Common myeloid progenitor, CD34-positive (primary cell): Measurements from ENCODE around the gene NECTIN4.

Source experiments
- CTCF ChIA-PET: fragments of 350-600 bp; sonication (Branson Sonifier 250); formaldehyde crosslinking; loops from one replicate; lab custom pipeline; 2021; ENCODE audit warnings: antibody characterized with exemption; lab: Charles Lee
- POLR2A ChIA-PET: fragments of 350-600 bp; sonication (Branson Sonifier 250); formaldehyde crosslinking; loops from one replicate; lab custom pipeline; 2021; ENCODE audit warnings: antibody characterized with exemption; lab: Charles Lee
- DNase-seq, 3 donors: peaks; one replicate each; pipeline versions ENCODE4 v3.0.0 to v3.0.0-alpha.2; 2013
- H3K27ac ChIP-seq, 2 experiments: 1 replicate in 1 of 2; 2 replicates in 1 of 2; pipeline ENCODE4 v1.7.0; 2013; ENCODE audit warnings: inconsistent platforms in 2 of 2, low read length in 2 of 2, mild to moderate bottlenecking in 2 of 2, low read depth in 1 of 2, moderate library complexity in 1 of 2; ENCODE audit not compliant: severe bottlenecking in 2 of 2, insufficient read depth in 1 of 2, poor library complexity in 1 of 2
- H3K27me3 ChIP-seq, 5 experiments: replicated peaks in 2 of 5; 1 replicate in 3 of 5; 2 replicates in 2 of 5; pipeline versions ENCODE4 v1.6.1 to v1.7.0; 2013; ENCODE audit warnings: low read length in 4 of 5, mild to moderate bottlenecking in 2 of 5, moderate library complexity in 2 of 5, inconsistent platforms in 1 of 5; ENCODE audit not compliant: insufficient read depth in 5 of 5, control insufficient read depth in 4 of 5
- H3K36me3 ChIP-seq, 4 experiments: 1 replicate in 2 of 4; 2 replicates in 2 of 4; pipeline versions ENCODE4 v1.6.1 to v1.7.0; 2013; ENCODE audit warnings: low read length in 3 of 4, control low read depth in 1 of 4, mild to moderate bottlenecking in 1 of 4; ENCODE audit not compliant: control insufficient read depth in 4 of 4, insufficient read depth in 4 of 4
- H3K4me1 ChIP-seq, 4 experiments: 1 replicate in 3 of 4; 2 replicates in 1 of 4; pipeline versions ENCODE4 v1.6.1 to v1.7.1; 2013; ENCODE audit warnings: low read length in 3 of 4, mild to moderate bottlenecking in 3 of 4, control low read depth in 1 of 4, inconsistent platforms in 1 of 4, moderate library complexity in 1 of 4; ENCODE audit not compliant: control insufficient read depth in 4 of 4, insufficient read depth in 4 of 4; ENCODE audit errors: control extremely low read depth in 1 of 4
- H3K4me3 ChIP-seq, 7 experiments: 1 replicate in 4 of 7; 2 replicates in 3 of 7; pipeline versions ENCODE4 v1.5.1 to v1.7.0; 2013; ENCODE audit warnings: mild to moderate bottlenecking in 7 of 7, low read length in 6 of 7, moderate library complexity in 6 of 7, inconsistent platforms in 2 of 7, low read depth in 2 of 7, control low read depth in 1 of 7; ENCODE audit not compliant: insufficient read depth in 4 of 7, control insufficient read depth in 1 of 7; ENCODE audit errors: extremely low read depth in 1 of 7
- H3K9me3 ChIP-seq, 5 experiments: 1 replicate in 4 of 5; 2 replicates in 1 of 5; pipeline versions ENCODE4 v1.6.1 to v1.7.1; 2013; ENCODE audit warnings: low read length in 4 of 5, mild to moderate bottlenecking in 2 of 5, inconsistent platforms in 1 of 5, low read depth in 1 of 5, moderate library complexity in 1 of 5; ENCODE audit not compliant: control insufficient read depth in 4 of 5, insufficient read depth in 2 of 5; ENCODE audit errors: control extremely low read depth in 1 of 5
- WGBS: methylation state at CpG from one replicate; pipeline ENCODE4 v1.1.5; 2013; ENCODE audit not compliant: insufficient coverage; 5-methylcytosine and 5-hydroxymethylcytosine counted together

Gene NECTIN4

GRCh38 chr1:161073474-161074121 lies 15.8 kb downstream of the NECTIN4 start:
- peak in 1 of 3 donors; percentile 26 for DNase-seq
- WGBS: 75% methylated on average over 4 of the region's 7 CpGs
- CTCF ChIA-PET: interaction anchor here (1.2 to 20.2 kb wide), 8 partner anchors 9 to 78 kb away, joined by 3 to 297 read pairs (median 81); partner anchors contain the start of genes DEDD, KLHDC9, NECTIN4 and TSTD1
- Histone ChIP-seq H3K27me3 (no peaks in the 10 kb centered on the region), H3K4me3 (no peak overlapping the region), H3K9me3 (no peaks in the 10 kb centered on the region), H3K27ac (no peak overlapping the region), H3K4me1 (peaks cover 6 to 51% (median 36%) of the 10 kb centered on the region in 4 experiments), H3K36me3 (no peaks in the 10 kb centered on the region)
- POLR2A ChIA-PET: interaction anchor here (2.7 kb wide), 1 partner anchor 24 kb away, joined by 10 read pairs; the partner anchor contains the start of gene KLHDC9

- Histone ChIP-seq H3K9me3 (no peaks in the 10 kb centered on the region), H3K27ac (no peak overlapping the region), H3K27me3 (no peaks in the 10 kb centered on the region), H3K4me3 (no peak overlapping the region), H3K4me1 (peaks cover 6 to 57% (median 41%) of the 10 kb centered on the region in 4 experiments), H3K36me3 (no peaks in the 10 kb centered on the region)
- POLR2A ChIA-PET: interaction anchor here (2.7 kb wide), 1 partner anchor 24 kb away, joined by 10 read pairs; the partner anchor contains the start of gene KLHDC9
- no peak for DNase-seq
- CTCF ChIA-PET: interaction anchor here (1.6 to 20.2 kb wide), 11 partner anchors 10 to 77 kb away, joined by 4 to 297 read pairs (median 13); partner anchors contain the start of genes DEDD, KLHDC9, NECTIN4 and TSTD1
- WGBS: 97% methylated on average over 18 of the region's 19 CpGs
Measured at GRCh38 chr1:161072751-161073449, 16.5 kb downstream of the NECTIN4 start.

- POLR2A ChIA-PET: interaction anchor here (0.6 to 4.4 kb wide), 4 partner anchors 25 to 127 kb away, joined by 3 to 53 read pairs (median 8); partner anchors contain the start of genes ADAMTS4, KLHDC9 and USF1
- WGBS: 45% methylated on average over 9 of the region's 9 CpGs
Measured at GRCh38 chr1:161071886-161072371, 17.4 kb downstream of the NECTIN4 start.

GRCh38 chr1:161070761-161071160 lies 18.6 kb downstream of the NECTIN4 start:
- Histone ChIP-seq H3K27me3 (no peaks in the 10 kb centered on the region), H3K36me3 (peaks cover 2 to 8% (median 5%) of the 10 kb centered on the region in 4 experiments), H3K9me3 (no peaks in the 10 kb centered on the region), H3K27ac (peak overlapping the region in 1 of 2 experiments; percentile 90), H3K4me3 (no peak overlapping the region), H3K4me1 (peaks cover 15 to 74% (median 56%) of the 10 kb centered on the region in 4 experiments)
- ChIA-PET POLR2A (interaction anchor here (1.0 to 4.4 kb wide), 3 partner anchors 25 to 41 kb away, joined by 3 to 53 read pairs (median 30); partner anchors contain the start of genes KLHDC9 and USF1), CTCF (interaction anchor here (0.7 to 20.2 kb wide), 17 partner anchors 10 to 235 kb away, joined by 3 to 297 read pairs (median 4); partner anchors contain the start of genes DEDD, KLHDC9, TSTD1 and UFC1)
- WGBS: 100% methylated on average over 1 of the region's 4 CpGs
- DNase-seq: no peak

More at GRCh38 chr1:161071886-161072371, 17.4 kb downstream of the NECTIN4 start:
- Histone ChIP-seq H3K36me3 (peaks cover 0 to 4% (median under 1%) of the 10 kb centered on the region in 4 experiments), H3K4me3 (no peak overlapping the region), H3K4me1 (peaks cover 12 to 67% (median 50%) of the 10 kb centered on the region in 4 experiments), H3K9me3 (no peaks in the 10 kb centered on the region), H3K27ac (no peak overlapping the region), H3K27me3 (no peaks in the 10 kb centered on the region)
- DNase-seq: peak; percentile 71 to 75 (median 74)
- CTCF ChIA-PET: interaction anchor here (1.0 to 20.2 kb wide), 16 partner anchors 11 to 85 kb away, joined by 3 to 297 read pairs (median 7); partner anchors contain the start of genes DEDD, KLHDC9, NECTIN4 and TSTD1

GRCh38 chr1:161069731-161070270 lies 19.6 kb downstream of the NECTIN4 start, which contains the start of gene ARHGAP30:
ARHGAP30 (minus strand) TSS chr1:161069891; CDS start chr1:161069624, 267 bp downstream.
- 9% methylated on average over 9 of the region's 9 CpGs for WGBS
- Histone ChIP-seq H3K4me1 (peaks cover 15 to 74% (median 56%) of the 10 kb centered on the region in 4 experiments), H3K27me3 (no peaks in the 10 kb centered on the region), H3K4me3 (peak within 1 kb of the TSS; percentile 32 to 94 (median 81)), H3K27ac (peak within 1 kb of the TSS; percentile 72 to 90), H3K9me3 (no peaks in the 10 kb centered on the region), H3K36me3 (peaks cover 4 to 11% (median 5%) of the 10 kb centered on the region in 4 experiments)
- ChIA-PET POLR2A (interaction anchor here (0.8 to 4.4 kb wide), 4 partner anchors 24 to 56 kb away, joined by 3 to 53 read pairs (median 18); partner anchors contain the start of genes KLHDC9 and USF1), CTCF (interaction anchor here (1.0 to 20.2 kb wide), 12 partner anchors 9 to 107 kb away, joined by 3 to 297 read pairs (median 11); partner anchors contain the start of genes DEDD, F11R, KLHDC9 and TSTD1)
- peak; percentile 84 to 97 (median 95) for DNase-seq

GRCh38 chr1:161069241-161069640 lies 20.1 kb downstream of the NECTIN4 start:
- Histone ChIP-seq H3K27me3 (no peaks in the 10 kb centered on the region), H3K4me3 (peak overlapping the region; percentile 32 to 94 (median 81)), H3K4me1 (peaks cover 15 to 72% (median 56%) of the 10 kb centered on the region in 4 experiments), H3K9me3 (no peaks in the 10 kb centered on the region), H3K36me3 (peaks cover 4 to 11% (median 7%) of the 10 kb centered on the region in 4 experiments), H3K27ac (peak overlapping the region; percentile 72 to 90)
- ChIA-PET CTCF (interaction anchor here (1.0 to 20.2 kb wide), 8 partner anchors 14 to 88 kb away, joined by 4 to 297 read pairs (median 81); partner anchors contain the start of genes DEDD, F11R, KLHDC9 and TSTD1), POLR2A (interaction anchor here (0.8 to 4.4 kb wide), 3 partner anchors 23 to 56 kb away, joined by 5 to 53 read pairs (median 30); partner anchors contain the start of genes KLHDC9 and USF1)
- DNase-seq: no peak
- WGBS: 2% methylated on average over 8 of the region's 9 CpGs
